Naive thymus-derived CD4-positive, alpha-beta T cell (primary cell): ENCODE results near the gene TMEM209. TPM values are rescaled to one million over a fixed set of nuclear protein-coding genes. Genes with fewer than 3 reads are reported as not detected.

Experiments used
- ATAC-seq: fragments of 150-1000 bp; cut with Tn5 transposase; 2 replicates; pipeline ENCODE4 v1.10.0; 2021; ENCODE audit warnings: mild to moderate bottlenecking, moderate library complexity
- CTCF ChIA-PET: fragments of 350-600 bp; sonication (Branson Sonifier 250); formaldehyde crosslinking; loops from one replicate; lab custom pipeline; 2021; ENCODE audit warnings: antibody characterized with exemption; lab: Charles Lee
- POLR2A ChIA-PET: fragments of 350-600 bp; sonication (Branson Sonifier 250); formaldehyde crosslinking; loops from one replicate; lab custom pipeline; 2021; ENCODE audit warnings: antibody characterized with exemption, inconsistent platforms; lab: Charles Lee
- DNase-seq, 9 donors: peaks; one replicate each; pipeline versions ENCODE4 v3.0.0 to v3.0.0-alpha.2; 2020 to 2022; ENCODE audit warnings: mixed read lengths in 1 of 9
- H3K27ac ChIP-seq: one replicate; pipeline ENCODE4 v1.7.0; 2013; ENCODE audit warnings: mild to moderate bottlenecking, low read depth, low read length, moderate library complexity
- H3K27me3 ChIP-seq, 2 donors: one replicate each; pipeline ENCODE4 v1.7.0; 2013; ENCODE audit warnings: low read length in 2 of 2, mild to moderate bottlenecking in 2 of 2, moderate library complexity in 2 of 2; ENCODE audit not compliant: control insufficient read depth in 2 of 2, insufficient read depth in 2 of 2
- H3K36me3 ChIP-seq, 3 experiments: 1 replicate in 2 of 3; 2 replicates in 1 of 3; pipeline ENCODE4 v1.7.0; 2013; ENCODE audit warnings: low read length in 3 of 3, mild to moderate bottlenecking in 3 of 3, moderate library complexity in 1 of 3; ENCODE audit not compliant: insufficient read depth in 3 of 3, control insufficient read depth in 2 of 3
- H3K4me1 ChIP-seq, 2 donors: one replicate each; pipeline ENCODE4 v1.7.0; 2013; ENCODE audit warnings: low read length in 2 of 2, mild to moderate bottlenecking in 2 of 2, moderate library complexity in 1 of 2; ENCODE audit not compliant: control insufficient read depth in 2 of 2, insufficient read depth in 2 of 2
- H3K4me3 ChIP-seq: 2 replicates; pipeline ENCODE4 v1.7.0; 2013; ENCODE audit warnings: mild to moderate bottlenecking, low read length
- H3K9me3 ChIP-seq, 3 experiments: 1 replicate in 2 of 3; 2 replicates in 1 of 3; pipeline ENCODE4 v1.7.0; 2013; ENCODE audit warnings: low read length in 3 of 3; ENCODE audit not compliant: control insufficient read depth in 2 of 3
- H3K27ac Mint-ChIP-seq, 9 donors: one replicate each; pipeline ENCODE4 v1.8.0; 2020 to 2022; ENCODE audit warnings: mixed read lengths in 9 of 9, mild to moderate bottlenecking in 8 of 9, moderate library complexity in 5 of 9, inconsistent platforms in 2 of 9
- H3K27me3 Mint-ChIP-seq, 5 donors: one replicate each; pipeline ENCODE4 v1.8.0; 2021 to 2022; ENCODE audit warnings: mixed read lengths in 5 of 5, mild to moderate bottlenecking in 1 of 5
- H3K36me3 Mint-ChIP-seq, 5 donors: one replicate each; pipeline ENCODE4 v1.8.0; 2020 to 2022; ENCODE audit warnings: mixed read lengths in 5 of 5, mild to moderate bottlenecking in 3 of 5, inconsistent platforms in 1 of 5
- H3K4me1 Mint-ChIP-seq, 7 donors: one replicate each; pipeline ENCODE4 v1.8.0; 2020 to 2022; ENCODE audit warnings: mixed read lengths in 7 of 7, mild to moderate bottlenecking in 3 of 7, inconsistent platforms in 1 of 7
- H3K4me3 Mint-ChIP-seq, 10 donors: one replicate each; pipeline ENCODE4 v1.8.0; 2020 to 2022; ENCODE audit warnings: mild to moderate bottlenecking in 10 of 10, mixed read lengths in 10 of 10, moderate library complexity in 6 of 10, inconsistent platforms in 2 of 10
- H3K9me3 Mint-ChIP-seq, 11 donors: one replicate each; pipeline ENCODE4 v1.8.0; 2020 to 2022; ENCODE audit warnings: mixed read lengths in 11 of 11, mild to moderate bottlenecking in 4 of 11, inconsistent platforms in 1 of 11, moderate library complexity in 1 of 11
- intact Hi-C, 2 donors: fragments of 100-400 bp; cut with micrococcal nuclease; formaldehyde crosslinking; loops; one replicate each; pipeline ENCODE4 v1.15.1; 2023
- polyA plus RNA-seq, 2 donors: library from polyadenylated mRNA; unstranded; fragments of 300-500 nt; fragmentation: Illumina TruSeq; gene quantifications; one replicate each; pipeline ENCODE4 v1.2.3, GENCODE V29; 2021
- total RNA-seq, 6 experiments: library from RNA in 5 of 6; stranded (reverse) in 5 of 6; gene quantifications; 1 replicate in 5 of 6; 2 replicates in 1 of 6; pipeline ENCODE4 v1.2.3 and lab custom pipeline; 2021 to 2026

TMEM209 gene
- total and polyA plus RNA-seq, 7 experiments from 2014 or later: 18.8 to 53.9 (median 35.6) TPM

DNA sequence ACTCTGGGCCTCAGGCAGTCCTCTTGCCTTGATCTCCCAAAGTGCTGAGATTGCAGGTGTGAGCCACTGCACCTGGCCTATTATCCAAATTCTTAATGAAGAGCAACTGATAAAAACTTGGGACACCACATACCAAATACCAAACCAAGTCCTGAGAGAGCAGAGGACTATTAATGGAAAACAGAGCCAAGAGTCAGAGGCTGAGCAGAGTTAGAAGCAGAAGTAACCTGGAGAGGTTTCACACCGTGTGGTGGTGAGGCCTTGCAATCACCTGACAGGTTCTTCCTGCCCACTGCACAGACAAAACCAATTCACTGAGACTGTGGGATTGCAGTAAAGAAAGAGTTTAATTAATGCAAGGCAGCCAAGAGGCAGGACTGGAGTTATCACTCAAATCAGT lies 18.4 kb upstream of the TMEM209 start:
- H3K27me3 Mint-ChIP-seq: peaks cover 0 to 9% (median 4%) of the 10 kb centered on the region in 5 donors
- H3K4me3 ChIP-seq: no peak overlapping the region
- no peak for DNase-seq
- CTCF ChIA-PET: no interaction called here
- no peak overlapping the region for H3K27ac Mint-ChIP-seq
- no peaks in the 10 kb centered on the region for H3K36me3 Mint-ChIP-seq
- H3K4me1 ChIP-seq: no peaks in the 10 kb centered on the region
- H3K4me1 Mint-ChIP-seq: peaks cover 0 to 8% (median 0%) of the 10 kb centered on the region in 7 donors
- H3K9me3 ChIP-seq: no peaks in the 10 kb centered on the region
- H3K4me3 Mint-ChIP-seq: no peak overlapping the region
- H3K36me3 ChIP-seq: no peaks in the 10 kb centered on the region
- intact Hi-C loops: no loop called here
- H3K27me3 ChIP-seq: no peaks in the 10 kb centered on the region
- no peaks in the 10 kb centered on the region for H3K9me3 Mint-ChIP-seq
- no peak overlapping the region for H3K27ac ChIP-seq
- ATAC-seq: no peak
- POLR2A ChIA-PET: no interaction called here

DNA sequence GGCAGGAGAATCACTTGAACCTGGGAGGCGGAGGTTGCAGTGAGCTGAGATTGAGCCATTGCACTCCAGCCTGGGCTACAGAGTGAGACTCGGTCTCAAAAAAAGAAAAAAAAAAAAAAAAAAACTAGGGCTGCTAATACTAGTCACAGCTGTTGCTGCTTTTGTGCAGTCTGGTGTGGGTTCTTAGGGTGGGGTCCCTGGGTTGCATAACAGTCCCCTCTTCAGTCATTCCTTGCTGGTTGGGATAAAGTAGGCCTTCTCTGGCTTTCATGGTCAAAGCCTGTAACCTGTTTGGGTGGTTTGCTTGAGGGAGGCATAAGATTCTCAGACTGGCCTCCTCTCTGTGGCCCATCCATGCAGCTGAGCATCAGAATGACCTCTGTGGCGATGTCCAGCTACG lies 16.5 kb upstream of the TMEM209 start:
- POLR2A ChIA-PET: interaction anchor here (0.7 kb wide), 1 partner anchor 464 kb away, joined by 5 read pairs; the partner anchor contains the start of gene TSGA13
- CTCF ChIA-PET: no interaction called here
- H3K4me1 Mint-ChIP-seq: peaks cover 0 to 8% (median 0%) of the 10 kb centered on the region in 7 donors
- H3K4me3 Mint-ChIP-seq: no peak overlapping the region
- Histone ChIP-seq H3K36me3 (no peaks in the 10 kb centered on the region), H3K4me3 (no peak overlapping the region), H3K27me3 (no peaks in the 10 kb centered on the region), H3K27ac (no peak overlapping the region), H3K9me3 (no peaks in the 10 kb centered on the region), H3K4me1 (no peaks in the 10 kb centered on the region)
- intact Hi-C loops: no loop called here
- H3K27me3 Mint-ChIP-seq: peaks cover 0 to 9% (median 5%) of the 10 kb centered on the region in 5 donors
- ATAC-seq (no peak), DNase-seq (no peak)
- H3K36me3 Mint-ChIP-seq: no peaks in the 10 kb centered on the region
- no peaks in the 10 kb centered on the region for H3K9me3 Mint-ChIP-seq
- H3K27ac Mint-ChIP-seq: no peak overlapping the region

DNA sequence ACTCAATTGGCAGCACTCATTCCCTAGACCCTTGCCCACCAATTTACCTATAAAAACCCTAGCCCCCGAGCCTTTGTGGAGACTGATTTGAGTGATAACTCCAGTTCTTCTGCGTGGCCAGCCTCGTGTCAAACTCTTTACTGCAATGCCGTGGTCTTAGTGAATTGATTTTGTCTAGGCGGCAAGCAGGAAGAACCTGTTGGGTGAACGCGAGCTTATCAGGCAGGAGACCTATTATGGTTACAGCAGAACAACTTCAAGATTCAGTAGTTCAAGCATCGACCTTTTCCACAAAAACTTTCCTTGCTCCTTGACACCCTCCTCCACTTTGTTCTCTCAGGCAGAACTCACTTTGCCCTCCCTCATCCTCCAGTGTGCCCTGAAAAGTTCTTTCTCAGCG lies 14.7 kb upstream of the TMEM209 start:
- Histone ChIP-seq H3K9me3 (no peaks in the 10 kb centered on the region), H3K4me1 (no peaks in the 10 kb centered on the region), H3K36me3 (no peaks in the 10 kb centered on the region), H3K4me3 (no peak overlapping the region), H3K27ac (no peak overlapping the region), H3K27me3 (no peaks in the 10 kb centered on the region)
- Mint-ChIP-seq H3K9me3 (no peaks in the 10 kb centered on the region), H3K4me3 (no peak overlapping the region), H3K27ac (no peak overlapping the region), H3K4me1 (peaks cover 0 to 8% (median 0%) of the 10 kb centered on the region in 7 donors), H3K27me3 (peaks cover 0 to 12% (median 7%) of the 10 kb centered on the region in 5 donors), H3K36me3 (no peaks in the 10 kb centered on the region)
- no peak for DNase-seq
- CTCF ChIA-PET: no interaction called here
- intact Hi-C loops: no loop called here
- ATAC-seq: no peak
- POLR2A ChIA-PET: no interaction called here

DNA sequence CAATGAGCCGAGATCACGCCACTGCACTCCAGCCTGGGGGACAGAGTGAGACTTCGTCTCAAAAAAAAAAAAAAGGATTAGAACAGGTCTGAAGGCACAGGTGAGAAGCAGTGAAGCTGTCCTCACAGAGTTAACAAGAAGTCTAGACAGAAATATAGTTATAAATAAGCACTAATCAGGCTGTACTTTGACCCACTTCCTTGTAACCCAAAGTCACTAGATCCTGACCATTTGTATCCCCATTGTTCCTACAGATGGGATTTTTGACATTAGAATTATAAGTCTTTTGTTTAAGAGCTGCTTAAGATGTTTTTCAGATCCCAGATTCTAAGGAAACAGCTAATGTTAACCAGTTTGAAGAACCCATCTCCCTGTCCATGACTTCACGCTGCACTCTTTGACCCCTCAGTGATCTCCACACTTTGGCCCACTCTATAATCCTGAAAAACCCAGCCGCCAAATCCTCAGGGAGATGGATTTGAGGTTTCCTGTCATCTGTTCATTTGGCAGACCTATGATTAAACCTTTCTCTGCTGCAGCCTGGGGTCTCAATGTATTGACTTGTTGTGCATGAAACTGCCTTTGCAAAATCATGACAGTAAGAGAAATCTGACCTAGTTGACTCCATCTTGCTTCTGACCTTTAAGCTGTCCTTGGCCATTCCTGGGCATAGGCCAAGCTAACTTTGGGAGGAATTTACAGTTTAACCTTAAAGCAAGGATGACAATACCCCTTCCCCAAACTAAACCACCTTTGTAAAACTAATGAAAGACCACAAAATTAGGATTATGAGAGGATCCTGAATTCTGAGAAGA lies 13.8 kb upstream of the TMEM209 start:
- CTCF ChIA-PET: no interaction called here
- no peaks in the 10 kb centered on the region for H3K27me3 ChIP-seq
- intact Hi-C loops: no loop called here

DNA sequence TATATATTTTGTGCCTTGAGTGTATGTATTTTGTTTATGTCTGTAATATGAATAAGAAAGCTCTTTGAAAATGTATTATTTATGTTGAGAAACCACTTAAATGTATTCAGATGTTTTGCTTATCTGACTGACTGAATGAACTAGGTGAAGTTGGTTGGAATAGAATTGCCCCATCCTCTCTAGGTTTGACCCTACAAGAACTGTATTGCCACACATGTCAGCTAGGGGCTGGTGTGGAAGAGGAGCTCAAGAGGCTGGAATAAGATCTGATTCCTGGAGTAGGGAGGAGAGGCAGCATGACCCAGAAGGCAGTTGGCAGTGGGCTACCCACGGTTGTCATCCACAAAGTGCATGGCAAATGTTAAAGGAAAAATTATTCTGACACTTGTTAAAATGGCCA lies 11.5 kb upstream of the TMEM209 start:
- Mint-ChIP-seq H3K27ac (no peak overlapping the region), H3K9me3 (no peaks in the 10 kb centered on the region), H3K4me3 (no peak overlapping the region), H3K27me3 (peaks cover 8 to 21% (median 17%) of the 10 kb centered on the region in 5 donors), H3K36me3 (no peaks in the 10 kb centered on the region), H3K4me1 (no peaks in the 10 kb centered on the region)
- DNase-seq (no peak), ATAC-seq (no peak)
- intact Hi-C loops: no loop called here
- Histone ChIP-seq H3K36me3 (no peaks in the 10 kb centered on the region), H3K27ac (no peak overlapping the region), H3K4me1 (no peaks in the 10 kb centered on the region), H3K27me3 (peaks cover 0 to 2% of the 10 kb centered on the region in 2 donors), H3K9me3 (no peaks in the 10 kb centered on the region), H3K4me3 (no peak overlapping the region)
- ChIA-PET CTCF (interaction anchor here (0.7 kb wide), 1 partner anchor 398 kb away, joined by 3 read pairs; no protein-coding TSS in a partner anchor), POLR2A (interaction anchor here (0.7 to 1.7 kb wide), 2 partner anchors 11 to 150 kb away, joined by 3 to 4 read pairs; partner anchors contain the start of gene TMEM209)

More for the DNA sequence above, 13.8 kb upstream of the TMEM209 start:
- Mint-ChIP-seq H3K4me3 (no peak overlapping the region), H3K27ac (peak overlapping the region in 1 of 9 donors; percentile 35), H3K9me3 (no peaks in the 10 kb centered on the region), H3K36me3 (no peaks in the 10 kb centered on the region), H3K4me1 (peaks cover 0 to 5% (median 0%) of the 10 kb centered on the region in 7 donors), H3K27me3 (peaks cover 4 to 13% (median 10%) of the 10 kb centered on the region in 5 donors)
- H3K36me3 ChIP-seq: no peaks in the 10 kb centered on the region
- no peak overlapping the region for H3K4me3 ChIP-seq
- POLR2A ChIA-PET: no interaction called here
- no peak overlapping the region for H3K27ac ChIP-seq
- H3K4me1 ChIP-seq: no peaks in the 10 kb centered on the region
- no peak for ATAC-seq
- no peak for DNase-seq
- no peaks in the 10 kb centered on the region for H3K9me3 ChIP-seq

DNA sequence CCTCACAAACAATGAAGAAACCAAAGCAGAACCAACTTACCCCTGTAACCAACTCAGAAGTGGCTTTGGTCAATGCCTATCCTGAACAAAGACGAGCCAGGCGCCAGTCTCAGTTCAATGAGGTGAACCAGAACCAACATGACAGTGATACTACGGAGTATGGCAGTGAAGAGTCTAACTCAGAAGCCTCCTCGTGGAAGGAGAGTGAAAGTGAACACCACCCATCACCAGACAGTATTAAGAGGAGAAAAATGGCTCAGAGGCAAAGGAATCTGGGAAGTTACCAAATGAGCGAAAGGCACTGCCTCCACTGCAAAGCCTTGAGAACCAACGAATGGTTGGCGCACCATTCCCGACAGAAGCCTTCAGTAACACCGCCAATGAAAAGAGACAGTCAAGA lies 10.8 kb upstream of the TMEM209 start:
- Mint-ChIP-seq H3K9me3 (no peaks in the 10 kb centered on the region), H3K36me3 (no peaks in the 10 kb centered on the region), H3K27me3 (peaks cover 9 to 19% (median 17%) of the 10 kb centered on the region in 5 donors), H3K4me1 (no peaks in the 10 kb centered on the region), H3K27ac (no peak overlapping the region), H3K4me3 (no peak overlapping the region)
- no peak for DNase-seq
- Histone ChIP-seq H3K27ac (no peak overlapping the region), H3K36me3 (no peaks in the 10 kb centered on the region), H3K9me3 (no peaks in the 10 kb centered on the region), H3K4me1 (no peaks in the 10 kb centered on the region), H3K27me3 (peaks cover 0 to 2% of the 10 kb centered on the region in 2 donors), H3K4me3 (no peak overlapping the region)
- intact Hi-C loops: no loop called here
- ChIA-PET POLR2A (interaction anchor here (1.7 kb wide), 1 partner anchor 10 kb away, joined by 4 read pairs; the partner anchor contains the start of gene TMEM209), CTCF (no interaction called here)
- ATAC-seq: no peak
